ENCODE measurements around the gene PSMD11.
"Not testable (repeated sequence)": the region's sequence is repeated elsewhere in the genome, so short reads cannot be mapped to it uniquely, and the experiment has no call there.

PSMD11 gene

GRCh38 chr17:32444301-32445073 is at the start of gene PSMD11:
PSMD11 (plus strand) TSS chr17:32444510; CDS start chr17:32444524, 14 bp downstream.
- peak; percentile 99 for DNase-seq (ENCODE audit: low spot score)

GRCh38 chr17:32396343-32396742 is 48.0 kb upstream of the PSMD11 start:
- DNase-seq (ENCODE audit: low spot score) = no peak

- no peak for DNase-seq (ENCODE audit: low spot score)
These were observed 45.4 kb upstream of the PSMD11 start for GRCh38 chr17:32398946-32399345.

DNA sequence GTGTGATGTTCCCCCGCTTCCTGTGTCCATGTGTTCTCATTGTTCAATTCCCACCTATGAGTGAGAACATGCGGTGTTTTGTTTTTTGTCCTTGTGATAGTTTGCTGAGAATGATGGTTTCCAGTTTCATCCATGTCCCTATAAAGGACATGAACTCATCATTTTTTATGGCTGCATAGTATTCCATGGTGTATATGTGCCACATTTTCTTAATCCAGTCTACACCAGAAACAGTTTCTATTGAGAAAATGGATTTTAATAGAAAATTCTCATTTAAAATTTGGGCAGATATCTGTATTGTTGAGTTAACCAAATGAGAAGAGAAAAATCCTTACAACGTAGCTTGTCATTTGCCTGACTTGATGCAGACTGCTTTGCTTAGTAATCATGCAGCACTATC is 34.2 kb upstream of the PSMD11 start:
- DNase-seq (ENCODE audit: low spot score) = not testable (repeated sequence)

DNA sequence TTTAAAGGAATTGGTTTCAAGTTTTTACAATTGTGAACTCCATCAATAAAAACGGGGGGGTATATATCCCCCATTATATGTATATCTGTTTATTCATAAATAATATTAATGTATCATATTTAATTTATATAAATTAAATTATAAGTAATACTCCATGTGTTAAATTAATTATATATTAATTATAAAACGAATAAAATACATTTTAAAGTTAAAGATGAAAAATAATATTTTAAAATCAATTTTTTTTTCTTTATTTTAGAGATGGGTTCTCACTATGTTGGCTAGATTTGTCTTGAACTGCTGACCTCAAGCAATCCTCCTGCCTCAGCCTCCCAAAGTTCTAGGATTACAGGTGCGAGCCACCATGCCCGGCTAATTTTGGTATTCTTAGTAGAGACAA is 17.4 kb upstream of the PSMD11 start:
- DNase-seq (ENCODE audit: low spot score) = no peak

DNA sequence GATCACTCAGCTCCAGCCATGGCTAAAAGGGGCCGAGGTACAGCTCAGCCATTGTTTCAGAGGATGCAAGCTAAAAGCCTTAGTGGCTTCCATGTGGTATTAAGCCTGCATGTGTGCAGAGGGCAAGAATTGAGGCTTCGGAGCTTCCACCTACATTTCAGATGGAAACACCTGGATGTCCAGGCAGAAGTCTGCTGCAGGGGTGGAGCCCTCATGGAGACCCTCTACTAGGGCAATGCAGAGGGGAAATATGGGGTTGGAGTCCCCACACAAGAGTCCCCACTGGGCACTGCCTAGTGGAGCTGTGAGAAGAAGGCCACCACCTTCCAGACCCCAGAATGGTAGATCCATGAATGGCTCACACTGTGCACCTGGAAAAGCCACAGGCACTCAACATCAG is 14.7 kb upstream of the PSMD11 start:
- DNase-seq (ENCODE audit: low spot score) = no peak

DNA sequence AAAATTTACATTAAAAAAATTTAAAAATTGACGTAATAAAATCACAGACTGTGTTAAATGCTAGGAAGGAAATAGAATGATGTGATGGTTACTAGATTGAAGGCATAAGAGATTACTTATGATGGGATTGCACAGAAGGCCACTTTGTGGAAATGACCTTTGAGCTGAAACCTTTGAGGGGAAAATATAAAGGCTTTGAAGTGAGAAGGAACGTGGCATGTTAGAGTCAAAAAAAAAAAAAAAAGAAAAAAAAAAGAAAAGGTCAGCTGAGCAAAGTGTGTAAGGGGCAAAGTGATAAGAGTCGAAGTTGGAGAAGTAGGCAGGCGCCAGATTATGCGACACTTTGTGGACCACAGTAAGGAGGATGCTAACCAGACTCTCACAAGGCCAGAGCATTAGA is 3.6 kb upstream of the PSMD11 start:
- no peak for DNase-seq (ENCODE audit: low spot score)

GRCh38 chr17:32441886-32442285 is 2.4 kb upstream of the PSMD11 start:
- DNase-seq (ENCODE audit: low spot score) = no peak

DNA sequence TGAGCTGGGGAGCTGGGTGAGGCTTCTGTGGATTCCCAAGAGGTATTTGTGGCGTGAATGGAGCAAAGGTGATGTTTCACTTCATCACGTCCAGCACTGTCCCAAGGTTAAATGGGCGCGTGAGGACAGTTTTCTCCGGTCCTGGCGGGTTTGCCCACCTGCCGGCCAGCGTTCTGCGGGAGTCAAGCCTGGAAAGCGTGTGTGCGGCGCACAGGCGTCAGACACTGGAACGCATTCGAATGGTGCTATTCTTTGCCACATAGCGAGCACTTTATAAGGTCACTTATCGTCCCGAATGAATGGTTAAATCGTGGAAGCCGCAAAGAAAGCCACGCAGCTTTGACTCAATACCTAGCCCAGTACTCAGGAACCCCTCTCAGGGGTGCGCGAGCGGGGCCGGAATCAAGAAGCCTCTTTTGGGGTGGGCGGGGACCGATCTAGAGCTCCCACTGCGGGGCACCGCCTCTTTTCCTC is 446 bp upstream of the PSMD11 start:
- DNase-seq (ENCODE audit: low spot score) = no peak

DNA sequence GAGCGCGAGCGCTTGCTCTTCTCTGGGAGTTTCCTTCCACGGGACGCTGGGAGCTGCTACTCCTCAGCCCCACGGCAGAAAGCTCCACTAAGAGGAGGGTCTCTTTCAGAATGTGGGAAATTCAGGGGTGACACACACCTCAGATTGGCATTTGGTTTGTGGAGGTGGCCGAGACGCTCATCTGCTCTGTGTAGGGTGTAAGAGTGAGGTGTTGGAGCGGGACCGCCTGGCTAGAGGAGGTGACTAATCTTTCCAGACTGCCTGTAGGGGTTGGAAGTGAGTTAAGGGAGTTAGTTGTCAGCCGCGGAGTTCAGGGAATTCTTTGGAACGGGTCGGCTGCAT is 735 bp downstream of the PSMD11 start:
- DNase-seq (ENCODE audit: low spot score) = peak; percentile 15

GRCh38 chr17:32445497-32445896 is 1.2 kb downstream of the PSMD11 start:
- no peak for DNase-seq (ENCODE audit: low spot score)

DNA sequence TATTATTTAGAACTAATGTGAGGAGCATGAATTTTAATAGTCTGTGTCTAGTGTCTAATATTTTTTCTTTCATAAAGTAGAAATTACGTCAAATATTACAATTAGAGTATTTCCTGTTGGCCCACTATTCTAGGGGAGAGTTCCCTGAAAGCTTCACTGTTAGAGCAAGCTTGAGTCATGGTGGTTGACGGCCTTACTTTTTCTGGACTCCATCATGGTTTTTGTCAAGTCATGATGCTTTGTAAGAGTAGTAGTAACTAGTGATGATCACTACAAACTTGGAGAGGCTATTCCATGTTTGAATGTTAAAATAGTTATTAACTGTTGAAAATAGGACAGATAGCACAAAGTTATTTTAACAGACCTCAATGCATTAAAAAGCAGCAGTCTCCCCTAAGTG is 1.7 kb downstream of the PSMD11 start:
- DNase-seq (ENCODE audit: low spot score) = peak; percentile 21

- no peak for DNase-seq (ENCODE audit: low spot score)
These were observed 2.6 kb downstream of the PSMD11 start for GRCh38 chr17:32446949-32447348.

DNA sequence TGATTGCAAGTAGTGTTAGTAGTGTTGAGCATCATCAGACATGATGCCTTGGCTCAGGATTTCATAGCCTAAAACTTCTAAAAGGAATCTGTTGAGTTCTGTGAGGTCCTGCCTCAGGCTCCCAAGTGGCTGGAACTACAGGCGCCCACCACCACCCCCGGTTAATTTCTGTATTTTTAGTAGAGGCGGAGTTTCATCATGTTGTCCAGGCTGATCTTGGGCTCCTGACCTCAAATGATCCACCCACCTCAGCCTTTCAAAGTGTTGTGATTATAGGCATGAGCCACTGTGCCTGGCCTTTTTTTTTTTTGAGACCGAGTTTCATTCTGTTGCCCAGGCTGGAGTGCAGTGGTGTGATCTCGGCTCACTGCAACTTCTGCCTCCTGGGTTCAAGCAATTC is 5.7 kb downstream of the PSMD11 start:
- DNase-seq (ENCODE audit: low spot score) = no peak

DNA sequence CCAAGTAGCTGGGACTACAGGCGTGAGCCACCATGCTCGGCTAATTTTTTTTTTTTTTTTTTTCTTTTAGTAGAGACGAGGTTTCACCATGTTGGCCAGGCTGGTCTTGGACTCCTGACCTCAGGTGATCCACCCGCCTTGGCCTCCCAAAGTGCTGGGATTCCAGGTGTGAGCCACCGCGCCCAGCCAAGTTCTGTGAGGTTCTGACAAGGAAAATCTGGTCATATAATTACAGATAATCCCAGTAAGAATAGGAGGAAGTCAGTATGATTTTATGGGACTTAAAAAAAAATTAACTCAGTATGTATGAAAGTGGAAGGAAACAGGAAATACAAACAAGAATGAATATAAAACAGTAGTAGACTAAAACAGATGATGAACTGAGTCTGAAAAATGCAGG is 6.1 kb downstream of the PSMD11 start:
- not testable (repeated sequence) for DNase-seq (ENCODE audit: low spot score)

DNA sequence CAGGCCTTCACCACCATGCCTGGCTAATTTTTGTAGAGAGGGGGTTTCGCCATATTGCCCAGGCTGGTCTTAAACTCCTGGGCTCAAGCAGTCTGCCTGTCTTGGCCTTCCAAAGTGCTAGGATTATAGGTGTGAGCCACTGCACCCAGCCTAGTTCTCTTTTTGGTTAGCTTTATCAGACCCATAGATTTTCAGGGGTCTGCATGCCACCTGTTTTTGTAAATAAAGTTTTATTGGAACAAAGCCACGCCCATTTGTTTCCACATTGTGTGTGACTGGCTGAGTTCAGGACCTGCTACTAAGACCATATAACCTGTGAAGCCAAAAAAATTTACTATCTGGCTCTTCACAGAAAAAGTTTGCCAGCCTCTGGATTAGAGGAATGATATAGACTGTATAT is 7.6 kb downstream of the PSMD11 start:
- DNase-seq (ENCODE audit: low spot score) = no peak

- no peak for DNase-seq (ENCODE audit: low spot score)
These were observed 8.0 kb downstream of the PSMD11 start for GRCh38 chr17:32452281-32452680.

DNA sequence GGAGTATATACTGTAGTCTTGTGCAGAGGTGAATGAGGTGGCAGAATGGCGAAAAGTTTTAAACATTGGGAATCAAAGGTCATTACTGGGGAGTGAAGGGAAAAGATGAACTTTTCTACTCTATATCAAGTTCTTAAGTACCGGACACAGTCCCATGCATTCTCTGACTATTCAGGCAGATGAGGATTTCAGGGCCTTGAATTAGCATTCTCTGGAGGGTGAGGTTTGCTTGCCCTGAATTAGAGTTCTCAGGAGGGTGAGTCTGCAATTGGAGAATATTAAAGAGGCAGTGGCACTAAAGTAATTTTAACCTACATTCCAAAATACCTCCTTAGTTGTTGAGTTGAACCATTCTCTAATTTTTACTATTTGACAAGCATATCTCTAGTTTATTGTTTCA is 9.1 kb downstream of the PSMD11 start:
- no peak for DNase-seq (ENCODE audit: low spot score)

DNA sequence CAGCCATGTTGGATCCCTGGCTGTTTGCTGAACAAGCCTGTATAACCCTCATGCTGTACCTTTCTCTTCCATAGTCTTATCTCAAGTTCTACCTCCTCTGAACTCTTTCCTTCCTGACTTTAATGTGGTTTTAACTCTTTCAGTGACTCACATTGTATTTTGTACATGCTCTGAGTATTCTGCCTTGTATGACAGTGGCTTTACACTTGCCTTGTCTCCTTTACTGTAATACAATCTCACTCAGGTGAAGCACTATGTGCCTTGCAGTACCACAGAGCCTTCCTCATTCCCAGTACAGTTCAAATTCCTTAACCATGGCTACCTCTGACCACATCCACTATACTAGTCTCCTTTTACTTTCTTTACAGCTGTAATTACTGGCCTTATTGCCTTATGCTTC is 14.1 kb downstream of the PSMD11 start:
- peak; percentile 6 for DNase-seq (ENCODE audit: low spot score)

DNA sequence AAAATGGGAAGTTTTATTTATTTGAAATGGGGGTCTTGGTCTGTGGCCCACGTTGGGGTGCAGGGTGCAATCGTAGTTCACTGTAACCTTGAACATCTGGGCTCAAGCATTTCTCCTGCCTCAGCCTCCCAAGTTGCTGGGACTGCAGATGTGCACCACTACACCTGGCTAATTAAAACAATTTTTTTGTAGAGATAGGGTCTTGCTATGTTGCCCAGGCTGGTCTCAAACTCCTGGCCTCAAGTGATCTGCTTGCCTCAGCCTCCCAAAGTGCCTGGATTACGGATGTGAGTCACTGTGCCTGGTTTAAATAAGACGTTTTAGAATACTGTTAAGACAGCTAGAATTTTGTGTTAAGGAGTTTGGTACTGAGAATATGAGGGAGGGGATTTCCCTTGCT is 15.7 kb downstream of the PSMD11 start:
- no peak for DNase-seq (ENCODE audit: low spot score)

- no peak for DNase-seq (ENCODE audit: low spot score)
These were observed 17.2 kb downstream of the PSMD11 start for GRCh38 chr17:32461498-32461852.

GRCh38 chr17:32461853-32462617 is 17.7 kb downstream of the PSMD11 start:
- peak; percentile 74 for DNase-seq (ENCODE audit: low spot score)

GRCh38 chr17:32463304-32463703 is 19.0 kb downstream of the PSMD11 start:
- DNase-seq (ENCODE audit: low spot score) = no peak

DNA sequence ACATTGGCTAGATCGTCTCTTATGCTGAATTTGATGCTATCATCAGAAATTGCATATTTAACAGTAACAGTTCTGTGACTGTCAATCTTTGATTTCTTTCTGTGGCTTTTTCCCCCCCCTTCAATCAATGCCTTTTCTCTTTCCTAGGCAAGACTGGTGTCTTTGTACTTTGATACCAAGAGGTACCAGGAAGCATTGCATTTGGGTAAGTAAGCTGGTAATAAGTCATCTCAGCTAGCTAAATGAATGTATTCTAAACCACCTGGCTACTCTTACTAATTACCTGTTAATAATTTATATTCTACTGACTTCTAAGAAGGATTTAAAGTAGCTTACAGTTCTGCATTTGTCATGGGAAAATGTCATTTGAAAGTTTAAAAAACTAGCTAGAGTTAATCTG is 20.1 kb downstream of the PSMD11 start:
- no peak for DNase-seq (ENCODE audit: low spot score)

Data from CD4-positive, alpha-beta T cell treated with Interleukin-2 at 100 ng/mL for 4 hours (primary cell).